ENCODE results near the gene JADE3. TPM values are rescaled to one million over a fixed set of nuclear protein-coding genes. Genes with fewer than 3 reads are reported as not detected.
"Not testable (repeated sequence)": the region's sequence is repeated elsewhere in the genome, so short reads cannot be mapped to it uniquely, and the experiment has no call there.

The JADE3 gene
- total RNA-seq, 1 experiment from 2014 or later, result 20.2 TPM

- H3K14ac ChIP-seq (ENCODE audit: insufficient read depth, low read length), result no peak overlapping the region
- H2BK5ac ChIP-seq (ENCODE audit: insufficient read length, low read length), result no peak overlapping the region
- WGBS (ENCODE audit: extremely low coverage, insufficient read length, low lambda C conversion rate), result no CpG with 5 or more reads among the region's 4 CpGs
- no peaks in the 10 kb centered on the region for H3K4me1 ChIP-seq (ENCODE audit: insufficient read depth, low read length)
- H2AK5ac ChIP-seq (ENCODE audit: insufficient read length, low read length), result no peak overlapping the region
- H4K8ac ChIP-seq (replicated peaks; ENCODE audit: insufficient read length, low read depth, low read length), result no peak overlapping the region
- no peak overlapping the region for H3K4me2 ChIP-seq (ENCODE audit: insufficient read depth, insufficient read length, low read length)
- H2BK20ac ChIP-seq (ENCODE audit: low read depth, low read length, poor library complexity, severe bottlenecking), result no peak overlapping the region
- Mint-ChIP-seq H3K36me3 (ENCODE audit: insufficient read depth in 1 of 3, low read depth in 3 of 3) (peaks cover 0 to 8% (median 4%) of the 10 kb centered on the region in 3 experiments; a peak in 4 of 7 replicates), H3K27ac (peak overlapping the region in 1 of 3 experiments; percentile 65; a peak in 2 of 7 replicates), H3K27me3 (ENCODE audit: low read depth) (peaks cover 2% of the 10 kb centered on the region), H3K4me1 (peaks cover 25 to 33% of the 10 kb centered on the region in 2 experiments), H3K9me3 (peaks cover 65 to 73% of the 10 kb centered on the region in 2 experiments), H3K4me3 (no peak overlapping the region)
- H4K5ac ChIP-seq (ENCODE audit: insufficient read length, low read depth, low read length), result no peak overlapping the region
- no peaks in the 10 kb centered on the region for H4K20me1 ChIP-seq (ENCODE audit: control insufficient read depth, insufficient read depth, insufficient read length)
- peaks cover 7% of the 10 kb centered on the region for H3K9me3 ChIP-seq (ENCODE audit: control insufficient read depth, low read depth, low read length)
- no peak overlapping the region for H4K91ac ChIP-seq (ENCODE audit: insufficient read length, low read depth, low read length)
- H3K27me3 ChIP-seq (ENCODE audit: insufficient read depth, low read length), result no peaks in the 10 kb centered on the region
- H3K27ac ChIP-seq (ENCODE audit: insufficient read length, low read depth, low read length), result no peak overlapping the region
- no peak overlapping the region for H3K23ac ChIP-seq (ENCODE audit: insufficient read length, low read depth, low read length)
- no peak for DNase-seq
- H3K56ac ChIP-seq (ENCODE audit: insufficient read length, low read depth, low read length), result no peak overlapping the region
- no peak overlapping the region for H3K9ac ChIP-seq (ENCODE audit: extremely low read depth, insufficient read length, low read length)
- H3K18ac ChIP-seq (ENCODE audit: insufficient read length, low read depth, low read length), result no peak overlapping the region
- no peak overlapping the region for H2BK12ac ChIP-seq (ENCODE audit: insufficient read length, low read depth, low read length)
- H3K79me2 ChIP-seq (ENCODE audit: insufficient read depth, low read length), result no peaks in the 10 kb centered on the region
- no peak overlapping the region for H3T11ph ChIP-seq (ENCODE audit: low read length)
- H3K79me1 ChIP-seq (ENCODE audit: insufficient read depth, low read depth, low read length, poor library complexity, severe bottlenecking), result no peaks in the 10 kb centered on the region
- H3K23me2 ChIP-seq (ENCODE audit: insufficient read length, low read depth, low read length, poor library complexity, severe bottlenecking), result no peaks in the 10 kb centered on the region
- H3K4ac ChIP-seq (ENCODE audit: low read depth, low read length), result no peak overlapping the region
- no peak overlapping the region for H2BK120ac ChIP-seq (ENCODE audit: low read depth, low read length, poor library complexity, severe bottlenecking)
- TF ChIP-seq, protein P1, sequence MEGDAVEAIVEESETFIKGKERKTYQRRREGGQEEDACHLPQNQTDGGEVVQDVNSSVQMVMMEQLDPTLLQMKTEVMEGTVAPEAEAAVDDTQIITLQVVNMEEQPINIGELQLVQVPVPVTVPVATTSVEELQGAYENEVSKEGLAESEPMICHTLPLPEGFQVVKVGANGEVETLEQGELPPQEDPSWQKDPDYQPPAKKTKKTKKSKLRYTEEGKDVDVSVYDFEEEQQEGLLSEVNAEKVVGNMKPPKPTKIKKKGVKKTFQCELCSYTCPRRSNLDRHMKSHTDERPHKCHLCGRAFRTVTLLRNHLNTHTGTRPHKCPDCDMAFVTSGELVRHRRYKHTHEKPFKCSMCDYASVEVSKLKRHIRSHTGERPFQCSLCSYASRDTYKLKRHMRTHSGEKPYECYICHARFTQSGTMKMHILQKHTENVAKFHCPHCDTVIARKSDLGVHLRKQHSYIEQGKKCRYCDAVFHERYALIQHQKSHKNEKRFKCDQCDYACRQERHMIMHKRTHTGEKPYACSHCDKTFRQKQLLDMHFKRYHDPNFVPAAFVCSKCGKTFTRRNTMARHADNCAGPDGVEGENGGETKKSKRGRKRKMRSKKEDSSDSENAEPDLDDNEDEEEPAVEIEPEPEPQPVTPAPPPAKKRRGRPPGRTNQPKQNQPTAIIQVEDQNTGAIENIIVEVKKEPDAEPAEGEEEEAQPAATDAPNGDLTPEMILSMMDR (conservative IDR thresholded peaks at IDR 0.05), result no peak
- no peak overlapping the region for H2BK15ac ChIP-seq (ENCODE audit: low read depth, low read length)
- no peak overlapping the region for H2AFZ ChIP-seq (ENCODE audit: low read length)
Measured at GRCh38 chrX:46967547-46967946, 55.3 kb downstream of the JADE3 start.

DNA sequence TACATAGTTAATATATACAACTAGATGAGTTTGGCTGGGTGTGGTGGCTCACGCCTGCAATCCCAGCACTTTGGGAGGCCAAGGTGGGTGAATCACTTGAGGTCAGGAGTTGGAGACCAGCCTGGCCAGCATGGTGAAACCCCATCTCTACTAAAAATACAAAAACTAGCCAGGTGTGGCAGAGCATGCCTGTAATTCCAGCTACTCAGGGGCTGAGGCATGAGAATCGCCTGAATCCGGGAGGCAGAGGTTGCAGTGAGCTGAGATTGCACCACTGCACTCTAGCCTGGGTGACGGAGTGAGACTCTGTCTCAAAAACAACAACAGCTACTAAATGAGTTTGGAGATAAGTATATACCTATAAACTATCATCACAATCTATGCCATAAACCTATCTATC lies 64.8 kb downstream of the JADE3 start:
- no CpG with 5 or more reads among the region's 4 CpGs for WGBS (ENCODE audit: extremely low coverage, insufficient read length, low lambda C conversion rate)
- DNase-seq; H4K91ac ChIP-seq (ENCODE audit: insufficient read length, low read depth, low read length); H3K79me2 ChIP-seq (ENCODE audit: insufficient read depth, low read length); H2AFZ ChIP-seq (ENCODE audit: low read length); H2BK120ac ChIP-seq (ENCODE audit: low read depth, low read length, poor library complexity, severe bottlenecking); H3K18ac ChIP-seq (ENCODE audit: insufficient read length, low read depth, low read length); H2BK12ac ChIP-seq (ENCODE audit: insufficient read length, low read depth, low read length); H2BK15ac ChIP-seq (ENCODE audit: low read depth, low read length); H3K56ac ChIP-seq (ENCODE audit: insufficient read length, low read depth, low read length); H3K23ac ChIP-seq (ENCODE audit: insufficient read length, low read depth, low read length); H3K27ac Mint-ChIP-seq; H3K4me2 ChIP-seq (ENCODE audit: insufficient read depth, insufficient read length, low read length); H3K79me1 ChIP-seq (ENCODE audit: insufficient read depth, low read depth, low read length, poor library complexity, severe bottlenecking); H3K27ac ChIP-seq (ENCODE audit: insufficient read length, low read depth, low read length); H3K14ac ChIP-seq (ENCODE audit: insufficient read depth, low read length); H4K8ac ChIP-seq (replicated peaks; ENCODE audit: insufficient read length, low read depth, low read length); H4K20me1 ChIP-seq (ENCODE audit: control insufficient read depth, insufficient read depth, insufficient read length); H2BK20ac ChIP-seq (ENCODE audit: low read depth, low read length, poor library complexity, severe bottlenecking); H3K23me2 ChIP-seq (ENCODE audit: insufficient read length, low read depth, low read length, poor library complexity, severe bottlenecking); H3K4me1 ChIP-seq (ENCODE audit: insufficient read depth, low read length); H3K27me3 ChIP-seq (ENCODE audit: insufficient read depth, low read length); H4K5ac ChIP-seq (ENCODE audit: insufficient read length, low read depth, low read length); H3T11ph ChIP-seq (ENCODE audit: low read length); H2AK5ac ChIP-seq (ENCODE audit: insufficient read length, low read length); H2BK5ac ChIP-seq (ENCODE audit: insufficient read length, low read length); H3K4ac ChIP-seq (ENCODE audit: low read depth, low read length); H3K36me3 Mint-ChIP-seq (ENCODE audit: insufficient read depth in 1 of 3, low read depth in 3 of 3); H3K4me3 Mint-ChIP-seq; H3K27me3 Mint-ChIP-seq (ENCODE audit: low read depth); H3K9ac ChIP-seq (ENCODE audit: extremely low read depth, insufficient read length, low read length): not testable (repeated sequence)
- peaks cover 56 to 65% of the 10 kb centered on the region in 2 experiments for H3K9me3 Mint-ChIP-seq
- peaks cover 12% of the 10 kb centered on the region for H3K9me3 ChIP-seq (ENCODE audit: control insufficient read depth, low read depth, low read length)
- peaks cover 22 to 29% of the 10 kb centered on the region in 2 experiments for H3K4me1 Mint-ChIP-seq

Measured in H9 (cell line).